GM18861 (cell line): ENCODE measurements around the gene GPX3.

ENCODE experiments used
- ATAC-seq: cut with Tn5 transposase; IDR thresholded peaks from one replicate; pipeline ENCODE4 v1.9.1; 2021; ENCODE audit not compliant: unreplicated experiment

Gene GPX3

GRCh38 chr5:151012862-151013261 is 7.5 kb upstream of the GPX3 start:
- no peak for ATAC-seq

- ATAC-seq: no peak
Measured at GRCh38 chr5:151014680-151015343, 5.6 kb upstream of the GPX3 start.

- no peak for ATAC-seq
Measured at GRCh38 chr5:151015974-151016587, 4.3 kb upstream of the GPX3 start.

- ATAC-seq: no peak
Measured at GRCh38 chr5:151016700-151017099, 3.7 kb upstream of the GPX3 start.

- no peak for ATAC-seq
Measured at GRCh38 chr5:151017897-151018296, 2.5 kb upstream of the GPX3 start.

GRCh38 chr5:151018846-151019245 is 1.5 kb upstream of the GPX3 start:
- no peak for ATAC-seq

- ATAC-seq: no peak
Measured at GRCh38 chr5:151019331-151019730, 1.1 kb upstream of the GPX3 start.

- no peak for ATAC-seq
Measured at GRCh38 chr5:151021746-151022145, 1.4 kb downstream of the GPX3 start.

- no peak for ATAC-seq
Measured at GRCh38 chr5:151022511-151023018, 2.2 kb downstream of the GPX3 start.

- no peak for ATAC-seq
Measured at GRCh38 chr5:151023047-151023615, 2.7 kb downstream of the GPX3 start.

- no peak for ATAC-seq
Measured at GRCh38 chr5:151023651-151024050, 3.3 kb downstream of the GPX3 start.

GRCh38 chr5:151024440-151025249 is 4.3 kb downstream of the GPX3 start:
- no peak for ATAC-seq

- no peak for ATAC-seq
Measured at GRCh38 chr5:151025250-151025606, 4.8 kb downstream of the GPX3 start.

GRCh38 chr5:151026088-151026487 is 5.7 kb downstream of the GPX3 start:
- ATAC-seq: no peak

- ATAC-seq: no peak
Measured at GRCh38 chr5:151026679-151027078, 6.3 kb downstream of the GPX3 start.

GRCh38 chr5:151027961-151028479 is 7.6 kb downstream of the GPX3 start:
- no peak for ATAC-seq

GRCh38 chr5:151028717-151029116 is 8.3 kb downstream of the GPX3 start:
- ATAC-seq: no peak

GRCh38 chr5:151029179-151030055 is 9.0 kb downstream of the GPX3 start:
- ATAC-seq: no peak

GRCh38 chr5:151030056-151030336 is 9.6 kb downstream of the GPX3 start:
- ATAC-seq: no peak

- no peak for ATAC-seq
Measured at GRCh38 chr5:151030379-151030778, 10.0 kb downstream of the GPX3 start.

GRCh38 chr5:151031554-151031953 is 11.2 kb downstream of the GPX3 start:
- no peak for ATAC-seq
